GM21528 (cell line): ENCODE measurements around the gene RAB11A.

Experiments used
- ATAC-seq: cut with Tn5 transposase; IDR thresholded peaks from one replicate; pipeline ENCODE4 v1.9.1; 2021; ENCODE audit warnings: mild to moderate bottlenecking, moderate library complexity; ENCODE audit not compliant: unreplicated experiment, low FRiP score

Gene RAB11A

GRCh38 chr15:65935391-65935790, 66.1 kb downstream of the RAB11A start:
- ATAC-seq, result no peak

GRCh38 chr15:65936282-65936681, 67.0 kb downstream of the RAB11A start:
- no peak for ATAC-seq

- ATAC-seq, result no peak
Measured at GRCh38 chr15:65937054-65937453, 67.8 kb downstream of the RAB11A start.

- ATAC-seq, result no peak
Measured at GRCh38 chr15:65937476-65937875, 68.2 kb downstream of the RAB11A start.

- no peak for ATAC-seq
Measured at GRCh38 chr15:65938604-65939003, 69.3 kb downstream of the RAB11A start.

- ATAC-seq, result no peak
Measured at GRCh38 chr15:65939901-65940617, 70.8 kb downstream of the RAB11A start.

- ATAC-seq, result no peak
Measured at GRCh38 chr15:65940618-65940909, 71.3 kb downstream of the RAB11A start.
